Smooth muscle cell (in vitro differentiated cells): ENCODE measurements around the gene TSSC4. TPM values are rescaled to one million over a fixed set of nuclear protein-coding genes. Genes with fewer than 3 reads are reported as not detected.
A peak's percentile ranks its signal among the peaks of the same experiment; 100 is the strongest.

Experiments used
- DNase-seq: peaks from one replicate; lab custom pipeline; 2025; ENCODE audit not compliant: unreplicated experiment; lab: John Stamatoyannopoulos, UW
- H2AFZ ChIP-seq: fragments of 200-600 bp; sonication (generic); 2 replicates; pipeline ENCODE4 v1.6.0; 2016; ENCODE audit warnings: antibody characterized with exemption, low read depth, mild to moderate bottlenecking
- H3F3A ChIP-seq: fragments of 200-600 bp; sonication (generic); 2 replicates; pipeline ENCODE4 v1.6.0; 2017; ENCODE audit warnings: antibody characterized with exemption, low read depth
- H3K27ac ChIP-seq: fragments of 200-600 bp; sonication (generic); 2 replicates; pipeline ENCODE4 v1.5.1; 2016; ENCODE audit warnings: low read depth, mild to moderate bottlenecking
- H3K27me3 ChIP-seq: fragments of 200-600 bp; sonication (generic); 2 replicates; pipeline ENCODE4 v1.6.1; 2016; ENCODE audit warnings: low read depth, mild to moderate bottlenecking
- H3K36me3 ChIP-seq: fragments of 200-600 bp; sonication (generic); 2 replicates; pipeline ENCODE4 v1.5.1; 2016; ENCODE audit warnings: low read depth
- H3K4me1 ChIP-seq: fragments of 200-600 bp; sonication (generic); 2 replicates; pipeline ENCODE4 v1.5.1; 2016; ENCODE audit warnings: low read depth
- H3K4me2 ChIP-seq: fragments of 200-600 bp; sonication (generic); 2 replicates; pipeline ENCODE4 v1.6.0; 2016; ENCODE audit warnings: mild to moderate bottlenecking
- H3K4me3 ChIP-seq: fragments of 200-600 bp; sonication (generic); 2 replicates; pipeline ENCODE4 v1.5.1; 2016; ENCODE audit warnings: mild to moderate bottlenecking
- H3K79me2 ChIP-seq: fragments of 200-600 bp; sonication (generic); 2 replicates; pipeline ENCODE4 v1.6.0; 2016; ENCODE audit warnings: low read depth, mild to moderate bottlenecking
- H3K9ac ChIP-seq: fragments of 200-600 bp; sonication (generic); 2 replicates; pipeline ENCODE4 v1.6.0; 2016; ENCODE audit warnings: low read depth
- H3K9me3 ChIP-seq: fragments of 200-600 bp; sonication (generic); replicated peaks from 2 replicates; pipeline ENCODE4 v1.5.1; 2016; ENCODE audit warnings: low read depth
- H4K20me1 ChIP-seq: fragments of 200-600 bp; sonication (generic); 2 replicates; pipeline ENCODE4 v1.6.0; 2016; ENCODE audit warnings: low read depth
- CTCF ChIP-seq: fragments of 200-600 bp; sonication (generic); IDR thresholded peaks from 2 replicates; pipeline ENCODE4 v1.5.1; 2017; ENCODE audit warnings: borderline replicate concordance, mild to moderate bottlenecking, antibody characterized with exemption; ENCODE audit not compliant: insufficient read depth, poor library complexity, severe bottlenecking
- WGBS: methylation state at CpG from one replicate; pipeline ENCODE4 v1.1.7; 2016; ENCODE audit warnings: low lambda C conversion rate; 5-methylcytosine and 5-hydroxymethylcytosine counted together
- polyA plus RNA-seq: library from polyadenylated mRNA; unstranded; fragments of >200 nt; fragmentation: Nextera tagmentation; extraction: Ambion mirVana; gene quantifications from 2 replicates; pipeline ENCODE4 v1.2.1, GENCODE V29; 2016
- total RNA-seq: library from RNA; depleted of rRNA; stranded (reverse); fragments of >200 nt; gene quantifications from 2 replicates; pipeline ENCODE4 v1.2.3, GENCODE V29; 2014

Gene TSSC4
- total and polyA plus RNA-seq, 2 experiments from 2014 or later = 32.5 to 82.3 TPM

- H3K79me2 ChIP-seq = no peaks in the 10 kb centered on the region
- no peak for TF ChIP-seq CTCF
- peaks cover 76% of the 10 kb centered on the region for H3K27me3 ChIP-seq
- DNase-seq = no peak
- H2AFZ ChIP-seq = no peak within 1 kb of the TSS
- H3K9ac ChIP-seq = no peak within 1 kb of the TSS
- H4K20me1 ChIP-seq = no peaks in the 10 kb centered on the region
- H3F3A ChIP-seq = no peaks in the 10 kb centered on the region
- no peak within 1 kb of the TSS for H3K27ac ChIP-seq
- 26% methylated on average over 25 of the region's 64 CpGs for WGBS
- H3K4me2 ChIP-seq = peak within 1 kb of the TSS; percentile 36
- no peaks in the 10 kb centered on the region for H3K4me1 ChIP-seq
- no peaks in the 10 kb centered on the region for H3K9me3 ChIP-seq
- peak within 1 kb of the TSS; percentile 23 for H3K4me3 ChIP-seq
- H3K36me3 ChIP-seq = no peaks in the 10 kb centered on the region
Measured at GRCh38 chr11:2443881-2444820, 43.6 kb downstream of the TSSC4 start, which contains the start of gene TRPM5. Gene TRPM5 (minus strand): TSS chr11:2444514. CDS start chr11:2423036, 21,478 bp downstream.

GRCh38 chr11:2444821-2445745 lies 44.5 kb downstream of the TSSC4 start, which contains the start of gene KCNQ1:
Gene KCNQ1 (plus strand): TSS chr11:2445008. CDS start chr11:2445099, 91 bp downstream.
- Histone ChIP-seq H3K9me3 (no peaks in the 10 kb centered on the region), H3K9ac (no peak within 1 kb of the TSS), H4K20me1 (no peaks in the 10 kb centered on the region), H3K79me2 (no peaks in the 10 kb centered on the region), H3K36me3 (no peaks in the 10 kb centered on the region), H3K4me2 (peak within 1 kb of the TSS; percentile 36), H3F3A (no peaks in the 10 kb centered on the region), H3K27me3 (peaks cover 79% of the 10 kb centered on the region), H2AFZ (no peak within 1 kb of the TSS), H3K27ac (no peak within 1 kb of the TSS), H3K4me3 (peak within 1 kb of the TSS; percentile 23), H3K4me1 (no peaks in the 10 kb centered on the region)
- no peak for TF ChIP-seq CTCF
- 10% methylated on average over 37 of the region's 116 CpGs for WGBS
- DNase-seq = no peak

DNA sequence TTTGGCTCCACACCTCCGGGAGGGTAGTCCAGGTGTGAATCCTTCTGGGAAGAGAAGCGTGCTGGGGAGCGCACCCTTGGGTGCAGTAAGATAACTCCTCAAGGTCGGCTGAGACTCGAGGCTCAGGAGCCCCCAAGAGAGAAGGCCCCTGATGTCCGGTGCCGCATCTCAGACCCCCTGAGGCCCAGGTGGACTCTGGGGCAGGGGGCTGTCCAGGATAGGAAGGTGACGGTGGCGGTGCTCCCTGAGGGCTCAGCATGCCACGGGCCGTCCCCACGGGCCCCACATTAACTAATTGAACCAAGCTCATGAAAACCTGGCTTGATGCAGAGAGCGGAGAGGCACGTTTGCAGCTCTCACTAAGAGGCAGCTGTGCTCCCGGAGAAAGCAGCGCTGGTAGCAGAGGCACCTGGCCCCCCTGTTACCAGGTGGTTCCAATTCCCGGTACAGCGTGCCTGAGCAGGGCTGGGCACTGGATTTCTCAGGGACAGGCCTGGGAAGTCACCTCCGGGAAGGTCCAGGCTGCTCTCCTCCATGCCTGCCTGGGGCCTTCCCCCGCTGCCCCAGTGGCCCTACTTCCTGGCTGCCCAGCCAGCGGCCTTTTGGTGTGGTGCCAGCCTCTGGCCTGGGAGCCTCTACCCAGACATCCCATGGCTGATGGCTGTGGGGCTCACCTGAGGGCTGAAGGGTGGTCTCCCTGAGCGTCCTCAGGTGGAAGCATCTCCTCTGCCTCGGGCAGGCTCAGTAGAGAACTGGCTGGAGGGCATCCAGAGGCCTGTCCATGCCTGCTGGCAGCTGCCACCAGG lies 45.4 kb downstream of the TSSC4 start:
- Histone ChIP-seq H4K20me1 (no peaks in the 10 kb centered on the region), H3K4me2 (no peak overlapping the region), H3K9ac (no peak overlapping the region), H3K79me2 (no peaks in the 10 kb centered on the region), H3K4me3 (peak overlapping the region; percentile 23), H3K27ac (no peak overlapping the region), H3K27me3 (peaks cover 82% of the 10 kb centered on the region), H3F3A (no peaks in the 10 kb centered on the region), H2AFZ (no peak overlapping the region), H3K36me3 (no peaks in the 10 kb centered on the region), H3K4me1 (no peaks in the 10 kb centered on the region), H3K9me3 (no peaks in the 10 kb centered on the region)
- 77% methylated on average over 23 of the region's 23 CpGs for WGBS
- TF ChIP-seq CTCF = no peak
- no peak for DNase-seq
